NCI-H2196 treated with DMSO at 0.1 percent for 48 hours (cell line): ENCODE measurements around the gene C7orf33.

Experiments used
- DNase-seq: peaks from one replicate; lab custom pipeline; 2025; ENCODE audit not compliant: unreplicated experiment; lab: John Stamatoyannopoulos, UW

Gene C7orf33

DNA sequence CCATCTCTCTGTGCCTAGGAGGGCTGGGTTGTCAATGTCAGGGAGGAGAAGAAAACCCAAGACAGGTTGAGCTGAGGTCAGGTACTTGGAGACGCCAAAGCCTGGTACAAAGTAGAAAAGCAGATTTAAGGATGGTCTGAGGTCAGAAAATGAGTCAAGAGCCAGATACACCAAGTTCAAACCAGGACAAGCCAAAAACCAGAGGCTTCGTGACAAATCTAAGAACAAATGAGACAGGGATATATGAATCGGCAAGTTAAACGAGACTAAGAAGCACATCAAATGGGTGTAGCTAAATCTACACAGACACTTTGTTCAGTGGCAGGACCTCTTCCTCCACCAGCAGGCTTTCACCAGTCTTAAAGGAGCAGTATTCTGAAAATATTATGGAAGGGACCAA lies 34.2 kb downstream of the C7orf33 start:
- DNase-seq, result no peak

DNA sequence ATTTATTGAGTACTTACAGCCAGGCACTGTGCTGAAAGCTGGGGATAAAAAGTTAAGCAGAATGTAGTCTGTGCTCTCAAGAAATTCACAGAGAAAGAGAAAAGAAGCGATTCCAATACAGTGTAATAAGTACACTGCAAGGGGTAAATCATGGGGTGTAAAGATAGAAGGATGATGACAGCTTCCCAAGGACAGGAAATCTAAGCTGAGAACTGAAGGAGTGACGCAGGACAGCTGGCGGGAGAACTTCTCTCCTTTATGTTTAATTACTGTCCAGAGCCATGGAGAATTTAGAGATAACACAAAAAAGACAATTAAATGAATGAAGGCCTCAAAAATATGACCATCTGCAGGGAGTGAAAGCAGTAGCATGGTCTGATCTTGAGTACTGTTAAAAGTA lies 34.8 kb downstream of the C7orf33 start:
- no peak for DNase-seq

- no peak for DNase-seq
Observed at GRCh38 chr7:148626828-148627227, 36.3 kb downstream of the C7orf33 start.

DNA sequence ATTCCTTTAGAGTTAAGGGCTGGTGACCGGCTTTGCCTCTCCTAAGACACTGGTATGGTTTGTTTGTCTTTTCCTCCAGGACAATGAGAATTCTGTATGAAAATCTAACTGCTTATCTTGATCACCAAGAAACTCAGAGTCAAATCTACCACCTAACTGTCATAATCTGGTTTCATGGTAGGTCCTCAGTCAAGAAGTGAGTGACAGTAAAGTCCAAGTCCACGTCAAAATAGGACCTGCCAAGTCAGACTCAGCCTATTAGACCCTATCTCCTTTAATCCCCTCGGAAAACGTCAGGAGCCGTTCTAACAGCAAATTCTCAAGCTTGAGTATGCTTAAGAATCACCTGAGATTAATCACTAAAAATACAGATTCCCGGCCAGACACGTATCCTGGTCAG lies 37.4 kb downstream of the C7orf33 start:
- no peak for DNase-seq

- no peak for DNase-seq
Observed at GRCh38 chr7:148630078-148630477, 39.5 kb downstream of the C7orf33 start.

DNA sequence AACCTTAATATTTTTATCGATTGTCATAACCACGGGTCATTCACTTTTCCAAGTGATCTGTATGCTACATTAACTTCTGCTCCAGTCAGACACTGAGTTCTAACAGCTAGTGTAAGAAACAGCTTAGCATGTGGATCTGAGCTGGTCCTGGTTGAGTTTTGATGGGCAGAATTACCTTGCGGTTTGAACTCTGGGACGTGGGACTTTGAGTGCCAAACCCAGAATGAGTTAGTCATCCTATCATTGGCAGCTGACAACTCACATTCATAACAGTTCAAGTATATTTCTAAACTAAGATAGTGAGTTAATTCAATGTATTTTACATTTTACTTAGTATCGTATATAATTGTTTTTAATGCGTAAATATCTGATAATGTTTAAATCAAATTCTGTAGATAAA lies 43.2 kb downstream of the C7orf33 start:
- DNase-seq, result no peak

- no peak for DNase-seq
Observed at GRCh38 chr7:148637094-148637493, 46.5 kb downstream of the C7orf33 start.

DNA sequence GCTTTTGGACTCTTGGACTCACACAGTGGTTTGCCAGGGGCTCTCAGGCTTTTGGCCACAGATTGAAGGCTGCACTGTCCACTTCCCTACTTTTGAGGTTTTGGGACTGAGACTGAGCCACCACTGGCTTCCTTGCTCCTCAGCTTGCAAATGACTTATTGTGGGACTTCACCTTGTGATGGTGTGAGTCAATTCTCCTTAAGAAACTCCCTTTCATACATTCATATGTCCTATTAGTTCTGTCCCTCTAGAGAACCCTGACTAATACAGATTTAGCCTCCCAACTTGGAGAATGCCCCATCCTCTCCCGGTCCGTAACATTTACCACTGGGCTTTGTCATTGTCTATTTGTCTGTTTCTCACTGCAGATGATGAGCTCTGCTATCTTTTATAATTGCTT lies 55.3 kb downstream of the C7orf33 start:
- no peak for DNase-seq

- DNase-seq, result no peak
Observed at GRCh38 chr7:148650232-148650858, 59.8 kb downstream of the C7orf33 start.

DNA sequence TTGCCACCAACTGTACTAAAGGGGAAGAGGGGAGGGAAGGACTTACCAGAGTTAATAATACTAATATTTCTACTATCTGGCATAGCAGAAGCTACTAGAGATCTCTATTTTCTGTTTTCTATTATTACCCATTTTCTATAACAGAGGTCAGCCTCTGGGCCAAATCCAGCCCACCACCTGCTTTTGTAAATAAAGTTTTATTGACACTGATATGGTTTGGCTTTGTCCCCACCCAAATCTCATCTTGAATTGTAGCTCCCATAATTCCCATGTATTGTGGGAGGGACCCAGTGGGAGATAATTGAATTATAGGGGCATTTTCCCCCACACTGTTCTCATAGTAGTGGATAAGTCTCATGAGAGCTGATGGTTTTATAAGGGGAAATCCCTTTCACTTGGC lies 62.2 kb downstream of the C7orf33 start:
- no peak for DNase-seq

DNA sequence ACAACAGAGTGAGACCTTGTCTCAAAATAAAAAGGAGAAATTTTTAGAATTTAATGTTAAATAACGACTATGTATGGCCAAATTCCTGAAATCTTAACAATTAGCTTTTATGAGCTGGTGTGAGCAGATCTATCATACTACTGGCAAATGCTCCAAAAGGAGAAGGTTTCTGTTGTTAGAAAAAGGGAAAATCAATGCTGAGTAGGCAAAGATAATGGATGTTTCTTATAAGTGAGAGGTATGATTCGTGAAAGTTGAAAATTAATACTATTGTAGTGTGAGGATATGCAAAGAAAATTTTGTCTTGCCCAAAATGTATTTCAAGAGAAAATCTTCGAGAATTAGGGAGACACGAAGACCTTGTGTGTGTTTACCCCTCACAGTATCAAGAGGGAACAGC lies 67.4 kb downstream of the C7orf33 start:
- DNase-seq, result no peak

DNA sequence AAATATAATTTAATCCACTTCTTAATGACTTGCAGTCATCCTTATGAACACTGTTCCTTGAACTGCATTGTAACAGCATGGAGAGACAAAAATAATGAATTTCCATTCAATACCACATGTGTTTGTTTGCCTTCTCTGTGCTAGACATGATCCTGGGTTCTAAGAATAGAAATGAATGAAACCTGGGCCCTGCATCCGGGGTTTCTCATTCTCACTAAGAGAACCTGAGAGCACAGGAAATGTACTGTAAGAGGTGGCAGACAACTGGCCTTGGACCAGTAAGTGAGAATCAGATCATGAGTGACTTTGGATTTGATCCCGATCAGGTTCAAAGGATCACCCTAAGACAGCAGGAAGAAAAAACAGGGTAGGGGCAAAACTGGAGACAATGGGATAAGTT lies 70.9 kb downstream of the C7orf33 start:
- DNase-seq, result no peak

- DNase-seq, result no peak
Observed at GRCh38 chr7:148662646-148663045, 72.1 kb downstream of the C7orf33 start.

DNA sequence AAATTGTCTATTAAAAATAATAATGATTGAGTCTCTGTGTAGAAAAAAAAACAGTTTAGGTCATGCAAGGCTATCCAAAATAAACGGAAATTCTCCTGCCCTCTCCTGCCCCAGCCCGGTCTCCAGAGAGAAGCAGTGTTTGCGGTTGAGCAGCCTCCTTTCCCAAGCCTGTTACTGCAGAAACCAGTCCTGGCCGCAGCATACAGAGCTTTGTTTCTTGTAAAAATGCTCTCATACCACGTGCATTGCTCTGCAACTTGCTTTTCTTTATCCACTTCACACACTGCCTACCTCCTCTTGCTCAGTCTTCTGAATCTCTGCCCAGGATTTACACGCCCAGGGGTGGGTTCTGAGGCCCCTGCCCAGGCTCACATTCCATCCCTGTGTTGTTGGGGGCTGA lies 73.8 kb downstream of the C7orf33 start:
- DNase-seq, result no peak

GRCh38 chr7:148665221-148665620 lies 74.7 kb downstream of the C7orf33 start:
- DNase-seq, result no peak
